MM.1S (cell line): Measurements from ENCODE around the gene ELMO1.

Source experiments
- CTCF ChIP-seq: fragments of 300-600 bp; sonication (generic); IDR thresholded peaks from 2 replicates; pipeline ENCODE4 v1.5.1; 2016; ENCODE audit warnings: antibody characterized with exemption, low read length, mixed read lengths
- EZH2 ChIP-seq: fragments of 300-600 bp; sonication (generic); optimal IDR thresholded peaks from 2 replicates; pipeline ENCODE3; 2017; ENCODE audit warnings: low read depth, mild to moderate bottlenecking, antibody characterized with exemption, low read length, mixed read lengths
- EZH2phosphoT487 ChIP-seq: fragments of 300-600 bp; sonication (generic); IDR thresholded peaks from 2 replicates; pipeline ENCODE4 v1.6.1; 2018; ENCODE audit warnings: antibody characterized with exemption, low read length

- no peak for TF ChIP-seq CTCF
- TF ChIP-seq EZH2, result no peak
- TF ChIP-seq EZH2phosphoT487, result no peak
Observed at GRCh38 chr7:36819639-36820038, 629.0 kb downstream of the ELMO1 start.
